MM.1S (cell line): ENCODE measurements around the gene NRP2.

Experiments
- DNase-seq: peaks from one replicate; pipeline ENCODE4 v3.0.0-alpha.2; 2015
- H2AFZ ChIP-seq: fragments of 300-600 bp; sonication (generic); 2 replicates; pipeline ENCODE4 v1.6.0; 2016; ENCODE audit warnings: antibody characterized with exemption, low read length
- H3F3A ChIP-seq: fragments of 300-600 bp; sonication (generic); 2 replicates; pipeline ENCODE4 v1.6.1; 2016; ENCODE audit warnings: mild to moderate bottlenecking, antibody characterized with exemption, low read length, moderate library complexity, mixed read lengths; ENCODE audit not compliant: insufficient read depth
- H3K27ac ChIP-seq: fragments of 300-600 bp; sonication (generic); 2 replicates; pipeline ENCODE4 v1.5.1; 2016; ENCODE audit warnings: mild to moderate bottlenecking, low read length
- H3K27me3 ChIP-seq: fragments of 300-600 bp; sonication (generic); replicated peaks from 2 replicates; pipeline ENCODE4 v1.6.0; 2016; ENCODE audit warnings: low read length; ENCODE audit not compliant: insufficient read depth
- H3K36me3 ChIP-seq: fragments of 300-600 bp; sonication (generic); replicated peaks from 2 replicates; pipeline ENCODE4 v1.6.1; 2016; ENCODE audit warnings: mild to moderate bottlenecking, low read length, mixed read lengths; ENCODE audit not compliant: insufficient read depth
- H3K4me1 ChIP-seq: fragments of 300-600 bp; sonication (generic); 2 replicates; pipeline ENCODE4 v1.6.1; 2016; ENCODE audit warnings: low read length, mixed read lengths
- H3K4me2 ChIP-seq: fragments of 300-600 bp; sonication (generic); 2 replicates; pipeline ENCODE4 v1.6.0; 2016; ENCODE audit warnings: low read depth, low read length
- H3K4me3 ChIP-seq: fragments of 300-600 bp; sonication (generic); 2 replicates; pipeline ENCODE4 v1.5.1; 2016; ENCODE audit warnings: low read length, mixed read lengths
- H3K79me2 ChIP-seq: fragments of 300-600 bp; sonication (generic); 2 replicates; pipeline ENCODE4 v1.6.1; 2016; ENCODE audit warnings: mixed run types, low read length, mixed read lengths
- H3K9ac ChIP-seq: fragments of 300-600 bp; sonication (generic); 2 replicates; pipeline ENCODE4 v1.6.1; 2016; ENCODE audit warnings: low read length, mixed read lengths
- H3K9me2 ChIP-seq: fragments of 300-600 bp; sonication (generic); replicated peaks from 2 replicates; pipeline ENCODE4 v1.6.1; 2016; ENCODE audit warnings: mild to moderate bottlenecking, low read length, mixed read lengths; ENCODE audit not compliant: insufficient read depth
- H3K9me3 ChIP-seq: fragments of 300-600 bp; sonication (generic); replicated peaks from 2 replicates; pipeline ENCODE4 v1.6.1; 2016; ENCODE audit warnings: mild to moderate bottlenecking, low read length, mixed read lengths; ENCODE audit not compliant: insufficient read depth
- H4K20me1 ChIP-seq: fragments of 300-600 bp; sonication (generic); 2 replicates; pipeline ENCODE4 v1.6.1; 2016; ENCODE audit warnings: mild to moderate bottlenecking, low read length, moderate library complexity, mixed read lengths; ENCODE audit not compliant: insufficient read depth
- CTCF ChIP-seq: fragments of 300-600 bp; sonication (generic); IDR thresholded peaks from 2 replicates; pipeline ENCODE4 v1.5.1; 2016; ENCODE audit warnings: antibody characterized with exemption, low read length, mixed read lengths
- EZH2 ChIP-seq: fragments of 300-600 bp; sonication (generic); optimal IDR thresholded peaks from 2 replicates; pipeline ENCODE3; 2017; ENCODE audit warnings: low read depth, mild to moderate bottlenecking, antibody characterized with exemption, low read length, mixed read lengths
- EZH2phosphoT487 ChIP-seq: fragments of 300-600 bp; sonication (generic); IDR thresholded peaks from 2 replicates; pipeline ENCODE4 v1.6.1; 2018; ENCODE audit warnings: antibody characterized with exemption, low read length

The NRP2 gene

GRCh38 chr2:205773989-205774388 is 91.7 kb downstream of the NRP2 start:
- Histone ChIP-seq H3F3A (peaks cover 7% of the 10 kb centered on the region; the same call in 1 of the 2 replicates), H3K4me1 (peaks cover 14% of the 10 kb centered on the region), H4K20me1 (no peaks in the 10 kb centered on the region), H3K36me3 (no peaks in the 10 kb centered on the region), H3K27me3 (no peaks in the 10 kb centered on the region), H3K27ac (no peak overlapping the region), H3K4me3 (no peak overlapping the region), H3K9me2 (no peaks in the 10 kb centered on the region), H3K79me2 (no peaks in the 10 kb centered on the region), H3K9ac (no peak overlapping the region), H3K9me3 (no peaks in the 10 kb centered on the region), H2AFZ (no peak overlapping the region), H3K4me2 (no peak overlapping the region)
- TF ChIP-seq EZH2phosphoT487 (no peak), CTCF (no peak)
- no peak for DNase-seq

GRCh38 chr2:205775097-205775877 is 93.0 kb downstream of the NRP2 start:
- Histone ChIP-seq H3K4me3 (no peak overlapping the region), H3K4me2 (no peak overlapping the region)
- TF ChIP-seq EZH2phosphoT487 (no peak), EZH2 (no peak), CTCF (no peak)

GRCh38 chr2:205776139-205776538 is 93.8 kb downstream of the NRP2 start:
- TF ChIP-seq EZH2phosphoT487 (no peak), EZH2 (no peak), CTCF (peak; percentile 80)
- H3K9me3 ChIP-seq, result no peaks in the 10 kb centered on the region
- no peak overlapping the region for H3K27ac ChIP-seq
- peak; percentile 44 for DNase-seq
- peaks cover 10% of the 10 kb centered on the region for H3K4me1 ChIP-seq
- H3K9ac ChIP-seq, result no peak overlapping the region
- H3K4me2 ChIP-seq, result no peak overlapping the region
- no peaks in the 10 kb centered on the region for H3K27me3 ChIP-seq
- no peak overlapping the region for H3K4me3 ChIP-seq
- H3F3A ChIP-seq, result no peaks in the 10 kb centered on the region
- no peaks in the 10 kb centered on the region for H3K9me2 ChIP-seq
- no peak overlapping the region for H2AFZ ChIP-seq
- H3K36me3 ChIP-seq, result no peaks in the 10 kb centered on the region
- no peaks in the 10 kb centered on the region for H4K20me1 ChIP-seq
- no peaks in the 10 kb centered on the region for H3K79me2 ChIP-seq

More at GRCh38 chr2:205775097-205775877, 93.0 kb downstream of the NRP2 start:
- H3K4me1 ChIP-seq, result peaks cover 6% of the 10 kb centered on the region
- H3K27me3 ChIP-seq, result no peaks in the 10 kb centered on the region
- H2AFZ ChIP-seq, result no peak overlapping the region
- H3K27ac ChIP-seq, result no peak overlapping the region
- H3K9me2 ChIP-seq, result no peaks in the 10 kb centered on the region
- DNase-seq, result no peak
- no peaks in the 10 kb centered on the region for H3F3A ChIP-seq
- no peaks in the 10 kb centered on the region for H3K79me2 ChIP-seq
- no peaks in the 10 kb centered on the region for H3K9me3 ChIP-seq
- H4K20me1 ChIP-seq, result no peaks in the 10 kb centered on the region
- H3K9ac ChIP-seq, result no peak overlapping the region
- H3K36me3 ChIP-seq, result no peaks in the 10 kb centered on the region
